ENCODE measurements around the gene CARD11. TPM values are rescaled to one million over a fixed set of nuclear protein-coding genes. Genes with fewer than 3 reads are reported as not detected.

Gene CARD11
- polyA plus RNA-seq, 2 donors: 0.66 to 1.3 TPM

- H3K4me3 ChIP-seq (ENCODE audit: low read depth in 1 of 2, low read length in 2 of 2): no peak overlapping the region
- H3K27me3 ChIP-seq (ENCODE audit: control insufficient read depth in 1 of 2, insufficient read depth in 2 of 2, low read length in 2 of 2): no peaks in the 10 kb centered on the region
- H3K27ac ChIP-seq (ENCODE audit: low read depth in 2 of 2, low read length in 1 of 2): no peak overlapping the region
- H3K9me3 ChIP-seq (ENCODE audit: control insufficient read depth in 2 of 2, insufficient read depth in 1 of 2, low read depth in 1 of 2, low read length in 1 of 2): peaks cover 0 to 3% of the 10 kb centered on the region in 2 donors
- peaks cover 2 to 19% of the 10 kb centered on the region in 2 donors for H3K4me1 ChIP-seq (ENCODE audit: control insufficient read depth in 2 of 2, insufficient read depth in 2 of 2, low read length in 1 of 2)
- WGBS, 2 donors: 92% methylated on average over 6 of the region's 6 CpGs
- no peaks in the 10 kb centered on the region for H3K36me3 ChIP-seq (ENCODE audit: control insufficient read depth in 2 of 2, insufficient read depth in 2 of 2, low read length in 1 of 2)
Observed at GRCh38 chr7:2956076-2956475, 87.6 kb downstream of the CARD11 start.

DNA sequence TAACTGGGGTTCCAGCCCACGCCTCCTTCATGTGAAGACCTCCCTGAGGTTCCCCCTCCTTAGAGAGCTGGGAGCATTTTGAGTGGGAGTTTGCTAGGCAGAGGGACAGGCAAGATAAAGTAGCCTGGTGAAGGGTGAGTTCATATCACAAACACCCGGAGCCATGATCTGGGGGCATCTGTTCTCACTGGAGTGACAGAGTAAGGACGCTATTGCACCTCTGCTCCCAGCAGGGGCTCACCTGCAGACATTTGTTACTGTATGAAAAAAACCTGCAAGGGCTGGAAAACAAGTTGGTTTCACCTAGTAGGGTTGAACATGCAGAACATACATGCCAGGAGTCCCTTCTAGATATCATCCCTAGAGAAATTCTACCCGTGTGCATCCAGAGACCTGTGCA is 88.4 kb downstream of the CARD11 start:
- H3K36me3 ChIP-seq (ENCODE audit: control insufficient read depth in 2 of 2, insufficient read depth in 2 of 2, low read length in 1 of 2): no peaks in the 10 kb centered on the region
- peaks cover 2 to 19% of the 10 kb centered on the region in 2 donors for H3K4me1 ChIP-seq (ENCODE audit: control insufficient read depth in 2 of 2, insufficient read depth in 2 of 2, low read length in 1 of 2)
- peaks cover 0 to 3% of the 10 kb centered on the region in 2 donors for H3K9me3 ChIP-seq (ENCODE audit: control insufficient read depth in 2 of 2, insufficient read depth in 1 of 2, low read depth in 1 of 2, low read length in 1 of 2)
- 77 to 83% methylated on average over 4 of the region's 4 CpGs for WGBS, 2 donors
- no peaks in the 10 kb centered on the region for H3K27me3 ChIP-seq (ENCODE audit: control insufficient read depth in 1 of 2, insufficient read depth in 2 of 2, low read length in 2 of 2)
- no peak overlapping the region for H3K4me3 ChIP-seq (ENCODE audit: low read depth in 1 of 2, low read length in 2 of 2)
- H3K27ac ChIP-seq (ENCODE audit: low read depth in 2 of 2, low read length in 1 of 2): no peak overlapping the region

- no peak overlapping the region for H3K27ac ChIP-seq (ENCODE audit: low read depth in 2 of 2, low read length in 1 of 2)
- no peaks in the 10 kb centered on the region for H3K27me3 ChIP-seq (ENCODE audit: control insufficient read depth in 1 of 2, insufficient read depth in 2 of 2, low read length in 2 of 2)
- 61 to 64% methylated on average over 11 of the region's 11 CpGs for WGBS, 2 donors
- no peak overlapping the region for H3K4me3 ChIP-seq (ENCODE audit: low read depth in 1 of 2, low read length in 2 of 2)
- H3K9me3 ChIP-seq (ENCODE audit: control insufficient read depth in 2 of 2, insufficient read depth in 1 of 2, low read depth in 1 of 2, low read length in 1 of 2): peaks cover 0 to 3% of the 10 kb centered on the region in 2 donors
- peaks cover 2 to 19% of the 10 kb centered on the region in 2 donors for H3K4me1 ChIP-seq (ENCODE audit: control insufficient read depth in 2 of 2, insufficient read depth in 2 of 2, low read length in 1 of 2)
- H3K36me3 ChIP-seq (ENCODE audit: control insufficient read depth in 2 of 2, insufficient read depth in 2 of 2, low read length in 1 of 2): no peaks in the 10 kb centered on the region
Observed at GRCh38 chr7:2954433-2954853, 89.2 kb downstream of the CARD11 start.

DNA sequence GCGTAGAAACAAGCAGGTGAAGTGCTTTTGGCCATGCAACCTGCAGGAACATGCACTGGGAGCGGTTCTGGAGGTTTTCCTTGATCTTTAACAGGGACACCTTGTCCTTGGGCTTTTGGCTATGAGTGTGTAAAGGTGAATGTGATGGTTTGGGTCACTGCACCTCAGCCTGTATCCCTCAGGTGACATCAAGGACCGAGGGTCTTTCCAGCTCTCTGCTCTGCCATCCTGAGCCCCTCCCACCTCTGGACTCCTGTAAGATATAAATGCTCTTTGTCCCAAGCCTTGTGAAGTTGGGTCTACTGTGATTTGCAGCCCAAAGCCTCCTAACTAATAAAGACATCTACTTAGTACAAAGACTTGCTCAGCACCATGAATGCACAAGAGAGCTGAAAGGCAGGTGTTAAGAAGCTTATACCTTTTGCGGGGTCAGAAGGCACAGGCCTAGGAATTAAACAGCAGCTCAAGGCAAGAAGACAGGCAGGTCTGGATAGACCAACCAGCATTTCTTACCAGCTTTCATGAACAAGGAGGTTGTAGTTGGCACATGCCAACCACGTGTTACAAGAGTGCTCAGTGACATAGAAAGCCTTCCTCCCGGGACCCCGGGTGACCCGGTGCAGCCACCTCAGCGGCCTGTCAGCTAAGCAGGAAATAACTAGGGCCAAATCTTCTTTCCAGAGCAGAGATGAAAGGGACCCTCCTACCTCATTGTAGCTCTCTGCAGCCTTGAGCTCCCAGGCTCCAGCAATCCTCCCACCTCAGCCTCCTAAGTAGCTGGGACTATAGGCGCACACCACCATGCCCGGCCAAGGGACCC is 89.9 kb downstream of the CARD11 start:
- Histone ChIP-seq H3K4me1 (ENCODE audit: control insufficient read depth in 2 of 2, insufficient read depth in 2 of 2, low read length in 1 of 2) (peaks cover 2 to 19% of the 10 kb centered on the region in 2 donors), H3K36me3 (ENCODE audit: control insufficient read depth in 2 of 2, insufficient read depth in 2 of 2, low read length in 1 of 2) (no peaks in the 10 kb centered on the region), H3K4me3 (ENCODE audit: low read depth in 1 of 2, low read length in 2 of 2) (no peak overlapping the region), H3K9me3 (ENCODE audit: control insufficient read depth in 2 of 2, insufficient read depth in 1 of 2, low read depth in 1 of 2, low read length in 1 of 2) (peaks cover 0 to 3% of the 10 kb centered on the region in 2 donors), H3K27ac (ENCODE audit: low read depth in 2 of 2, low read length in 1 of 2) (peak overlapping the region in 1 of 2 donors; percentile 48), H3K27me3 (ENCODE audit: control insufficient read depth in 1 of 2, insufficient read depth in 2 of 2, low read length in 2 of 2) (no peaks in the 10 kb centered on the region)
- WGBS, 2 donors: 55 to 78% methylated on average over 11 of the region's 11 CpGs

DNA sequence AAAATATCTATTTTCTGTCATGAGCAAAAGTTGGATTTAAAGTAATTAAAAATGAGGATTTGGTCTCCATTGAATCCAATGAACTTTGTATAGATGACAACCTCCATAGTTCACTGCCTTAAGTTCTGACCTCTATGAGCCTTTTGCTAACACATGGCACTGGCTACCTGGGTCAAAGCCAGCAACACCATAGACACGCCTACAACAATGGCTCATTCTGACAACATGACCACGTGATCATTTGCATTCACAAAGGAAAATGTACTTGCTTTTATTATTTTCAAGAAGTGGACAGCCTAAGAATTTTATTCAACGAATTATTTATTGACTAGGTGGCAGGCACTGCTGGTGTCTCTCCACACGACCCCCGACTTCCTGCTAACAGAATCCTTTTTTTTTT is 90.6 kb downstream of the CARD11 start:
- no peaks in the 10 kb centered on the region for H3K36me3 ChIP-seq (ENCODE audit: control insufficient read depth in 2 of 2, insufficient read depth in 2 of 2, low read length in 1 of 2)
- peak overlapping the region in 1 of 2 donors; percentile 50 for H3K27ac ChIP-seq (ENCODE audit: low read depth in 2 of 2, low read length in 1 of 2)
- H3K4me1 ChIP-seq (ENCODE audit: control insufficient read depth in 2 of 2, insufficient read depth in 2 of 2, low read length in 1 of 2): peaks cover 2 to 19% of the 10 kb centered on the region in 2 donors
- 44 to 47% methylated on average over 5 of the region's 5 CpGs for WGBS, 2 donors
- no peaks in the 10 kb centered on the region for H3K27me3 ChIP-seq (ENCODE audit: control insufficient read depth in 1 of 2, insufficient read depth in 2 of 2, low read length in 2 of 2)
- peaks cover 0 to 3% of the 10 kb centered on the region in 2 donors for H3K9me3 ChIP-seq (ENCODE audit: control insufficient read depth in 2 of 2, insufficient read depth in 1 of 2, low read depth in 1 of 2, low read length in 1 of 2)
- H3K4me3 ChIP-seq (ENCODE audit: low read depth in 1 of 2, low read length in 2 of 2): no peak overlapping the region

DNA sequence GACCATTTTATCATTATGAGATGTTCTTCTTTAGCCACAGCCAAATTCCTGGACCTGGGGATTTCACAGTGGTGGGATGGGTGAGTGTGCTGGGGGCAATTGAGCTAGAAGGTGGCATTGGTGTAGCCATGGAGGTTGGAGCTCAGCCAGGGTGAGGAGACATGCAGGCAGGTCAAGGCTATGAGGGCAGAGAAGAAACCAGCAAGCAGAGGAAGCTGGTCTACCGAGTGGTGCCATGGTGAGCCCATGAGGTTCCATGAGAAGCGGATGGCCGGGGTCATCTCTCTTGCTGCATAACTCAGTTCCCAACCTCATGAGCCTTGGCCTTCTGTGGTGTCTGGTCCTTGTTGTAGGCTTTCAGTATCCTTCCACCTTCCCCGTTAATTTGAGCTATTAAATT is 91.4 kb downstream of the CARD11 start:
- Histone ChIP-seq H3K36me3 (ENCODE audit: control insufficient read depth in 2 of 2, insufficient read depth in 2 of 2, low read length in 1 of 2) (no peaks in the 10 kb centered on the region), H3K27me3 (ENCODE audit: control insufficient read depth in 1 of 2, insufficient read depth in 2 of 2, low read length in 2 of 2) (no peaks in the 10 kb centered on the region), H3K4me1 (ENCODE audit: control insufficient read depth in 2 of 2, insufficient read depth in 2 of 2, low read length in 1 of 2) (peaks cover 2 to 19% of the 10 kb centered on the region in 2 donors), H3K27ac (ENCODE audit: low read depth in 2 of 2, low read length in 1 of 2) (no peak overlapping the region), H3K4me3 (ENCODE audit: low read depth in 1 of 2, low read length in 2 of 2) (no peak overlapping the region), H3K9me3 (ENCODE audit: control insufficient read depth in 2 of 2, insufficient read depth in 1 of 2, low read depth in 1 of 2, low read length in 1 of 2) (peaks cover 0 to 3% of the 10 kb centered on the region in 2 donors)
- 96 to 99% methylated on average over 4 of the region's 4 CpGs for WGBS, 2 donors

GRCh38 chr7:2950578-2950977 is 93.1 kb downstream of the CARD11 start:
- Histone ChIP-seq H3K36me3 (ENCODE audit: control insufficient read depth in 2 of 2, insufficient read depth in 2 of 2, low read length in 1 of 2) (no peaks in the 10 kb centered on the region), H3K27ac (ENCODE audit: low read depth in 2 of 2, low read length in 1 of 2) (no peak overlapping the region), H3K27me3 (ENCODE audit: control insufficient read depth in 1 of 2, insufficient read depth in 2 of 2, low read length in 2 of 2) (no peaks in the 10 kb centered on the region), H3K4me1 (ENCODE audit: control insufficient read depth in 2 of 2, insufficient read depth in 2 of 2, low read length in 1 of 2) (peaks cover 0 to 16% of the 10 kb centered on the region in 2 donors), H3K4me3 (ENCODE audit: low read depth in 1 of 2, low read length in 2 of 2) (no peak overlapping the region), H3K9me3 (ENCODE audit: control insufficient read depth in 2 of 2, insufficient read depth in 1 of 2, low read depth in 1 of 2, low read length in 1 of 2) (peaks cover 0 to 3% of the 10 kb centered on the region in 2 donors)

DNA sequence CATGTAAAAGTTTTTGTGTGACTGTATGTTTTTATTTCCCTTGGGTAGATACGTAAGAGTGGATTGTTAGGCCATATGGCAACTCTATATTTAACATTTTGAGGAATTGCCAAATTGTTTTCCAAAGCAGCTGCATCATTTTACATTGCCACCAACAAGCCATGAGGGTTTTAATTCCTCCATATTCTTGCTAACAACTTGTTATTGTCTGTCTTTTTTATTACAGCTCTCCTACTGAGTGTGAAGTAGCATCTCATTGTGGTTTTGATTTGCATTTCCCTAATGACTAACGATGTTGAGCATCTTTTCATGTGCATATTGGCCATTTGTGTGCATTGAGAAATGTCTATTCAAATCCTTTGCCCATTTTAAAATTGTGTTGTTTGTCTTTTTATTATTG is 94.9 kb downstream of the CARD11 start:
- H3K4me1 ChIP-seq (ENCODE audit: control insufficient read depth in 2 of 2, insufficient read depth in 2 of 2, low read length in 1 of 2): peaks cover 0 to 4% of the 10 kb centered on the region in 2 donors
- H3K27me3 ChIP-seq (ENCODE audit: control insufficient read depth in 1 of 2, insufficient read depth in 2 of 2, low read length in 2 of 2): no peaks in the 10 kb centered on the region
- H3K27ac ChIP-seq (ENCODE audit: low read depth in 2 of 2, low read length in 1 of 2): no peak overlapping the region
- 42 to 60% methylated on average over 2 of the region's 2 CpGs for WGBS, 2 donors
- no peaks in the 10 kb centered on the region for H3K36me3 ChIP-seq (ENCODE audit: control insufficient read depth in 2 of 2, insufficient read depth in 2 of 2, low read length in 1 of 2)
- no peaks in the 10 kb centered on the region for H3K9me3 ChIP-seq (ENCODE audit: control insufficient read depth in 2 of 2, insufficient read depth in 1 of 2, low read depth in 1 of 2, low read length in 1 of 2)
- no peak overlapping the region for H3K4me3 ChIP-seq (ENCODE audit: low read depth in 1 of 2, low read length in 2 of 2)

- H3K27me3 ChIP-seq (ENCODE audit: control insufficient read depth in 1 of 2, insufficient read depth in 2 of 2, low read length in 2 of 2): no peaks in the 10 kb centered on the region
- WGBS, 2 donors: 92 to 95% methylated on average over 12 of the region's 12 CpGs
- no peaks in the 10 kb centered on the region for H3K9me3 ChIP-seq (ENCODE audit: control insufficient read depth in 2 of 2, insufficient read depth in 1 of 2, low read depth in 1 of 2, low read length in 1 of 2)
- no peaks in the 10 kb centered on the region for H3K4me1 ChIP-seq (ENCODE audit: control insufficient read depth in 2 of 2, insufficient read depth in 2 of 2, low read length in 1 of 2)
- H3K36me3 ChIP-seq (ENCODE audit: control insufficient read depth in 2 of 2, insufficient read depth in 2 of 2, low read length in 1 of 2): no peaks in the 10 kb centered on the region
- no peak overlapping the region for H3K4me3 ChIP-seq (ENCODE audit: low read depth in 1 of 2, low read length in 2 of 2)
- no peak overlapping the region for H3K27ac ChIP-seq (ENCODE audit: low read depth in 2 of 2, low read length in 1 of 2)
Observed at GRCh38 chr7:2947058-2947780, 96.4 kb downstream of the CARD11 start.
